GM20431 (cell line): ENCODE results near the gene SRPRA.
"Not testable (repeated sequence)": the region's sequence is repeated elsewhere in the genome, so short reads cannot be mapped to it uniquely, and the experiment has no call there.

Experiments
- in situ Hi-C: fragments of 300-500 bp; cut with MseI, MboI; formaldehyde crosslinking; loops from one replicate; pipeline ENCODE4 v1.15.0; 2020; ENCODE audit warnings: low sequenced_read_pairs; ENCODE audit not compliant: unreplicated experiment

The SRPRA gene

GRCh38 chr11:126268708-126269579 lies at the start of gene SRPRA, which contains the start of gene FOXRED1:
Gene SRPRA (minus strand): TSS chr11:126268895. CDS start chr11:126268804, 91 bp downstream.
Gene FOXRED1 (plus strand): TSS chr11:126269154. CDS start chr11:126269207, 53 bp downstream.
- in situ Hi-C loops: no loop called here

GRCh38 chr11:126317756-126318573 lies 49.3 kb upstream of the SRPRA start:
- in situ Hi-C loops: no loop called here

GRCh38 chr11:126317432-126317755 lies 48.7 kb upstream of the SRPRA start:
- in situ Hi-C loops: no loop called here

- in situ Hi-C loops: no loop called here
Measured at GRCh38 chr11:126313826-126314225, 45.1 kb upstream of the SRPRA start.

- in situ Hi-C loops: no loop called here
Measured at GRCh38 chr11:126312961-126313360, 44.3 kb upstream of the SRPRA start.

GRCh38 chr11:126311401-126312291 lies 43.0 kb upstream of the SRPRA start:
- in situ Hi-C loops: no loop called here

- in situ Hi-C loops: no loop called here
Measured at GRCh38 chr11:126310992-126311310, 42.3 kb upstream of the SRPRA start.

- in situ Hi-C loops: no loop called here
Measured at GRCh38 chr11:126310200-126310991, 41.7 kb upstream of the SRPRA start.

GRCh38 chr11:126308771-126309170 lies 40.1 kb upstream of the SRPRA start:
- in situ Hi-C loops: not testable (repeated sequence)

- in situ Hi-C loops: no loop called here
Measured at GRCh38 chr11:126308271-126308671, 39.6 kb upstream of the SRPRA start.

- in situ Hi-C loops: no loop called here
Measured at GRCh38 chr11:126307706-126308105, 39.0 kb upstream of the SRPRA start.

- in situ Hi-C loops: no loop called here
Measured at GRCh38 chr11:126305699-126306098, 37.0 kb upstream of the SRPRA start.

- in situ Hi-C loops: no loop called here
Measured at GRCh38 chr11:126304457-126305075, 35.9 kb upstream of the SRPRA start.

- in situ Hi-C loops: no loop called here
Measured at GRCh38 chr11:126303623-126304456, 35.1 kb upstream of the SRPRA start, which contains the start of gene DCPS. Gene DCPS (plus strand): TSS chr11:126304060. CDS start chr11:126304081, 21 bp downstream.

GRCh38 chr11:126297004-126297403 lies 28.3 kb upstream of the SRPRA start:
- in situ Hi-C loops: no loop called here

- in situ Hi-C loops: no loop called here
Measured at GRCh38 chr11:126293726-126294125, 25.0 kb upstream of the SRPRA start.

GRCh38 chr11:126290887-126291286 lies 22.2 kb upstream of the SRPRA start:
- in situ Hi-C loops: no loop called here

- in situ Hi-C loops: no loop called here
Measured at GRCh38 chr11:126288237-126288636, 19.5 kb upstream of the SRPRA start.
